HG03196 (cell line): ENCODE data around the gene LAMC2.

ENCODE experiments used
- ATAC-seq: cut with Tn5 transposase; IDR thresholded peaks from one replicate; pipeline ENCODE4 v1.9.1; 2021; ENCODE audit not compliant: unreplicated experiment

LAMC2 gene

GRCh38 chr1:183167676-183168075, 18.4 kb upstream of the LAMC2 start:
- ATAC-seq: no peak

DNA sequence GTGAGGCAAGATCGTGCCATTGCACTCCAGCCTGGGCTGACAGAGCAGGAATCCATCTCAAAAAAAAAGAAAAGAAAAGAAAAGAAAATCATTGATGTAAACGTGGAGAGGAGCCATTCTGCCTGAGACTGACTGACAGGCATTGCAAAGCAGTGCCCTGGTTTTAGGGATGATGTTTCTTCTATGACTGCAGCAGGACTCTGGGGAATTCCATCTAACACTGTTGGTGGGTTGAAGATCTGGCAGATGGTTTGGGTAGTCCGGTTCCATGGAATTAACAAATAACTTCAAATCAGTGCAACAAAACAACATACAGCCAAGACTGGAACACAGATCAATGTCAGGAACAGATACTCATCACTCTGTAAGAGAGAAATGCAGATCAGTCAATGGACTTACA, 17.8 kb upstream of the LAMC2 start:
- ATAC-seq: no peak

- no peak for ATAC-seq
Observed at GRCh38 chr1:183173828-183174227, 12.2 kb upstream of the LAMC2 start.

- ATAC-seq: no peak
Observed at GRCh38 chr1:183175631-183176030, 10.4 kb upstream of the LAMC2 start.

GRCh38 chr1:183178545-183178944, 7.5 kb upstream of the LAMC2 start:
- ATAC-seq: no peak

DNA sequence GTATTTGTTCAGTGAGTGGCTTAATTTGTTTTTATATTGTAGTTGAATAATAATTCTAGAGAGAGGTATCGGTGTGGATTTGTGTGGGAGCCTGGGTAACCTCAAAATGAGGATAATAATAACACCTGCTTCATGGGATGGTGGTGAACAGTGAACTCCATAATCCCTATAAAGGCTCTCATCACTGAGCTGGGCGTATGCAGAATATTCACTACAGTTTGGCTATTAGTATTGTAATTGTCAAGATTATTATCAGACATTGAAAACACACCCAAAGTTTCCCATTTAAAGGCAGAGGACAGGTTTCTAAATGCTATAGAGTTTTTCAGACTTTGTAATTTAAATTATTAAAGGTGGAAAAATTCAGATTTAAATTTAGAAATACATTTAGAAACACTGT, 7.0 kb upstream of the LAMC2 start:
- no peak for ATAC-seq

GRCh38 chr1:183180218-183180617, 5.8 kb upstream of the LAMC2 start:
- ATAC-seq: peak; percentile 50

DNA sequence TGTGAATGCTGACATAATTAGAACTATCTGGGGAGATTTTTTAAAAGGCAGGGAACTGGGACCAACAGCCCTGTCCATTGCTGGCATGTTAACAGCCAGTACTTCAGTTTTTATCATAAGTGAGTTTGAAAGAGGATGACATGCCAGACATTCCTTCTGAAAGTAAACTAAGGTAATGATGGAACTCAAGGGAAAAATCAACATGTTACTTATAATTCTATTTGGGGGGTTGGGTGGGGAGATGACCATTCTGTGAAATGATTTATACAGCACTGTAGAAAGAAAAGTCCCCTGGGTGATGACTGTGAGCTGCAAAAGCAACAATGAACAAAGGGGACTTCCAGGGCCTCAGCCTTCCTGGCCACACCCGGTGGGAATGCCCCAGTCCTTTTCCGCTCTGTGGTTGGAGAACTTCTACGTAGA, 5.4 kb upstream of the LAMC2 start:
- ATAC-seq: peak; percentile 86

GRCh38 chr1:183186841-183187240, 777 bp downstream of the LAMC2 start:
- no peak for ATAC-seq

- ATAC-seq: no peak
Observed at GRCh38 chr1:183188240-183188639, 2.2 kb downstream of the LAMC2 start.

- no peak for ATAC-seq
Observed at GRCh38 chr1:183191833-183192232, 5.8 kb downstream of the LAMC2 start.

DNA sequence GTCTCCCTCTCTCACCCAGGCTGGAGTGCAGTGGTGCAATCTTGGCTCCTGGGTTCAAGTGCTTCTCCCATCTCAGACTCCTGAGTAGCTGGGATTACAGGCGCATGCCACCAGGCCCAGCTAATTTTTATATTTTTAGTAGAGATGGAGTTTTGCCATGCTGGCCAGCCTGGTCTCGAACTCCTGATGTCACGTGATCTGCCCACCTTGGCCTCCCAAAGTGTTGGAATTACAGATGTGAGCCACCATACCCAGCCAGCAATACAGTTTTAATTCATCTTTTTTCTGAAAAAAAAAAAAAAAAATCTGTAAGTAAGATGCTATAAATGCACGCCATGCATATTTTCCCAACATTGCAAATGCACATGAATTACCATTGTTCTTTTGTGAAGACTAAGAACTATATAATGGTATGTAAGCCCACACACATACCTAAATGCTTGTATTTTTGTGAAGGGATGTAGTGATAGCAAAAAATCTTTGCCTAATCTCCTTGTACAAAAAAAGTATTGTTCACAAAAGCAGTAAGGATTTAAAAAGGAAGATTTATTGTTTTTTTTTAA, 8.0 kb downstream of the LAMC2 start:
- no peak for ATAC-seq

GRCh38 chr1:183194527-183195141, 8.6 kb downstream of the LAMC2 start:
- ATAC-seq: peak; percentile 88

DNA sequence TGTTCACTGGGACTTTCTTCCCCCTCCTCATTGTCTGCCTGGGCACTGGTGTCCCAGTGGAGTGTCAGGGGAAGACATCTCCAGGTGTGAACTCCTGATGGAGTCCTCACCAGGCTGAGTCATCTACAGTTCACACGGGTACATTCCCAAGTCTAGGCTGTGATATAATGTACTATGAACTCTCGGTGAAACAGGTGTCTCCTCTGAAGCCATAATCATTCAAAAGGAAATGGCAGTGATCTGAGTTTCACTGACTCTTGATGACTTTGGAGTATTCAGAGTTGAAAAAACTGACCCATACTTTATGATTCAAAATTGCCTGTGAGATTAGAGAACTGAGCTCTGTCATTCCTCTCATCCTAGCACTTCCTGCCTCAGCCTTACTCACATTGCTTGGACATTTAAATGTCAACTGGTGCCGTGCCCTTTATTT, 9.1 kb downstream of the LAMC2 start:
- peak; percentile 60 for ATAC-seq

GRCh38 chr1:183197762-183198161, 11.7 kb downstream of the LAMC2 start:
- ATAC-seq: no peak

- no peak for ATAC-seq
Observed at GRCh38 chr1:183198463-183198862, 12.4 kb downstream of the LAMC2 start.

DNA sequence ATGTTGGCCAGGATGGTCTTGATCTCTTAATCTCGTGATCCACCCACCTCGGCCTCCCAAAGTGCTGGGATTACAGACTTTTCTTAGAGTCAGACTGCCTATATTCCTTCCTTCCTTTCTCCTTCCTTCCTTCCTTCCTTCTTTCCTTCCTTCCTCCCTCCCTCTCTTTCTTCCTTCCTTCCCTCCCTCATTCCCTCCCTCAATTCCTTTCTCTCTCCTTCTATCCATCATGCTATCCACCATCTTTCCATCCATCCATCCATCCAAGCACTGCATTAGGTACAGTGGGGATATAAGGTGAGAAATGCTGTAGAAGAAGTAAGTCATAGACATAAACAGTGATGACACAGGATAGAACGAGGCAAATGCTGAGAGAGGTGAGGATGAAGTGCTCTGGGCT, 13.2 kb downstream of the LAMC2 start:
- ATAC-seq: no peak

DNA sequence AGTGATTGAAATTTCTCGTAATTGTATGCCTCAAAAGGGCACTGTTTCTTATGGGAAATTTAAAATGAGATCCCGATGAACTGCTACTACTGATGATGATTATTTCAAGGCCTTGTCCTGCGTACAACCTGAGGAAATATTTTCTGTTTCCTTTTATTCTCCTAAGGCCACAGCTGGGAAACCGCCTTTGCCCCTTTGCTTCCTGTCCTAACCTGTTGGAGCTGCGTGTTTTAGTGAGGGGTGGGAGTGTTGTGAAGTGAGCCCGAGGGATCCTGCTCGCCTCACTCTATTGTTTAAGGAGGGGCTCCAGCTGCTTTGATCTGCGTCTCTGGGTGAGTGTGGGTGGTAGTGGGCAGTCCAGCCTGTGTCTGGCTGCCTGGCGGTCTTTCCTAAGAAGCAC, 14.4 kb downstream of the LAMC2 start:
- no peak for ATAC-seq

DNA sequence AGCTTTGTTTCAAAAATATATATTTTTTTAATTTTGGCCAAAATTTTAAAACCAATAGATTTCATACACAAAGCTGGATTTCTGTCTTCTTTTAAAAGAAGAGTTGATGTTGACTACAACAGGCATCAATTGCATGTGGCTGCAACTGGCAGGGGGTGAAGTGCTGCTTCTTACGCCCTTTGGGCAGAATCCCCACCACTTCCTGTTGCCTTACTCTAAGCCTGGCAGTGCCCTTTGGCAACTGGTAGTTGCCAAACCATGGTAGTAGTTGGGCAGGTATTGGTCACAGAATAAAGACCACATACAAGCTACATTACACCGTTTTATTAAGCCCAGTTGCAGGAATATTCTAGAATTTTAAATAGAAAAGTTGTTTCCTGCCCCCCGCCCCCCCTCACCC, 17.0 kb downstream of the LAMC2 start:
- no peak for ATAC-seq

DNA sequence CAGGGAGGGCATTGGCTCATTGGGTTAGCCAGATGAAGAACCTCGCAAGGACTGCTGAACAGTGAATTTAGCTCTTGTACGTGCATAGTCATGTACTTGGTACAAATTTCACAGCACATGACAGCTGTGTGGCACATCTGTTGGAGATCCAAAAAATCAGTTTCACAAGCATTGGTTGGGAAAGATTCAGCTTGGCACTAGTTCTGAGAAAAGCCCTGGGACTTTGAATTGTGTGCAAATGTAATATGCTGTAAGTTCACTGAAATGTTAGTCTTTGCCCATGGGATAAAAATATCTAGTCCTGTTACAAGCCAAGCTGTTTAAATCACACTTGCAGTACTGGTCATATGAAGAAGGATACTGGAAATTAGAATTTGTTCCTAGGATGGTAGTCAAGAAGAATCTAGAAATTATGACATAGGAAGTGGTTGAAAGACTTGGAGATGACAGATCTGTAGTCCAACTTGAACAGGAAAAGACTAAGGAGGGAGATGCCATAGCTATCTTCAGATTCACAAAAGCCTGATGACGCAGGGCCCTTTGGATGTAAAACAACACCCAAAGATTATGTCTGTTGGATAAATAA, 19.2 kb downstream of the LAMC2 start:
- ATAC-seq: no peak

DNA sequence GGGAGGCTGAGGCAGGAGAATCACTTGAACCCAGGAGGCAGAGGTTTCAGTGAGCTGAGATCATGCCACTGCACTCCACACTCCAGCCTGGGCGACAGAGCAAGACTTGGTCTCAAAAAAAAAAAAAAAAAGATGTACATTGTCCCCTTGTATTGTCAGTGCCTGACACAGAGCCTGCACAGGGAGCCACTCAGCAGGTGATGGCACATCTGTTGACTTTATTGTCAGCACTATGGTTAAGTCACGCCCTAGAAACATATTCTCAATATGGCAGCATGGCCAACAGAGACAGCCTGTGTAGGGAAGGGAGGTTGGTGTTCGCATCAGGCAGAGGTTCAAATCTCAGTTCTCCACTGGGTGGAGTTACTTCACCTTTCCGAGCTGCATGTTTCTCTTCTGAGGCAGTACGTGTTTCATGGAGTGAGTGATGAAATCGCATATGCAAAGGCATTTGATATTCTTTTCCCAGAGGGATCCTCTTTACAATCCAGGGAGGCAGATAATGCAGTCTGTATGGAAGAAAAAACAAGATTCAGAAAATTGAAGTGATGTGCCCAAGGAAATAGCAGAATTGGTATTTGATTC, 20.6 kb downstream of the LAMC2 start:
- no peak for ATAC-seq

DNA sequence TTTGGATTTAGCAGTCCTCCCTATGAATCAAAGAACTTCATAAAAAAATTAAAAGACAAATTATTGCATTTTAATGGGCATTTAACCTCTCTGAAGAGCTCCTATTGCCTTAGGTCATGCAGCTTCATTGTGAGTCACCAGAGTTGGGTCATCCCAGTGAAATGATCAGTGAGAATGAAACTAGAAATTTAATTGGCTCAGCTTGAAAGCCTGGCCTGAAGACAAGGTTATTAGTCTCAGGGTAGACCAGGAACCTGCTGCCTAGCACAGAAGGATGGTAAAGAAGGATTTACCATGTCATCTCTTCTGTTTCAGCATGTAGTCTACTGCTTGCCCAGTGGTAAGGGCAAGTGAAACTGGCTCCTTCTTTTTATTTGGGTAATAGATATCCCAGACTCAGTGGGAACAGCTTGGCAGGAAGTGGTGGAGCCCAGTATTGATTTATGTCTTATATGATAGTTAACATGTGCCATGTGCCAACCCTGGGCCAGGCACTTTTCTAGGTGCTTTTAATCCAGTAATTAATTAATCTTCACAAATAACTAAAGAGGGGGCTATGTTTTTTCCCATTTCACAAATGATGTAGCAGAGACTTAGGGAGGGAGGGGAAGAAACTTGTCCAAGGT, 23.6 kb downstream of the LAMC2 start:
- ATAC-seq: peak; percentile 69
